HCT116 (cell line): ENCODE data around the gene CCDC116. TPM values are rescaled to one million over a fixed set of nuclear protein-coding genes. Genes with fewer than 3 reads are reported as not detected.

Source experiments
- ATAC-seq: fragments of 200-7000 bp; cut with Tn5 transposase; 2 replicates; pipeline ENCODE4 v1.9.1; 2020; ENCODE audit warnings: mild to moderate bottlenecking, moderate library complexity
- BruUV-seq: library from RNA; stranded (reverse); fragments of 400-500 nt; replicated peaks from 2 replicates; lab custom pipeline; 2021; lab: Mats Ljungman, UMichigan
- CTCF ChIA-PET: fragments of 300-600 bp; sonication (Branson Sonifier 250); formaldehyde crosslinking; loops from one replicate; lab custom pipeline; 2021; ENCODE audit warnings: antibody characterized with exemption; lab: Charles Lee
- POLR2A ChIA-PET: fragments of 300-600, 350-600 bp; sonication (Branson Sonifier 250); formaldehyde crosslinking; loops from one replicate; lab custom pipeline; 2021; ENCODE audit warnings: antibody characterized with exemption; lab: Charles Lee
- RAD21 ChIA-PET, 2 experiments: fragments of 300-600 bp; sonication (Branson Sonifier 250); formaldehyde crosslinking; loops; one replicate each; lab custom pipeline; 2023; ENCODE audit warnings: low total read pairs in 2 of 2; ENCODE audit not compliant: uncharacterized antibody in 2 of 2, unreplicated experiment in 2 of 2, low non-redundant PET in 1 of 2; lab: Charles Lee
- DNase-seq: peaks from one replicate; pipeline ENCODE4 v3.0.0-alpha.2; 2010; ENCODE audit warnings: low read depth, low spot score
- H2AFZ ChIP-seq: fragments of 200-600 bp; shearing (Covaris generic), sonication (generic); 2 replicates; pipeline ENCODE4 v1.6.1; 2017; ENCODE audit warnings: low read depth, mixed run types, mixed read lengths, antibody characterized with exemption, low read length; ENCODE audit not compliant: poor library complexity, severe bottlenecking
- H3K27ac ChIP-seq: 2 replicates; pipeline ENCODE4 v1.5.1; 2012; ENCODE audit warnings: low read depth, low read length
- H3K27me3 ChIP-seq: fragments of 200-600 bp; sonication (generic); 2 replicates; pipeline ENCODE4 v1.6.1; 2016; ENCODE audit warnings: mixed run types, low read length, mixed read lengths; ENCODE audit not compliant: insufficient read depth
- H3K36me3 ChIP-seq, 2 experiments: fragments of 200-500 bp in 1 of 2; fragments of 200-600 bp in 1 of 2; sonication (Bioruptor generic) in 1 of 2; sonication (generic) in 1 of 2; 2 replicates each; pipeline versions ENCODE4 v1.5.1 to v1.6.1; 2014 to 2016; ENCODE audit warnings: low read length in 2 of 2, inconsistent platforms in 1 of 2, mixed read lengths in 1 of 2, mixed run types in 1 of 2; ENCODE audit not compliant: insufficient read depth in 2 of 2, control insufficient read depth in 1 of 2
- H3K4me1 ChIP-seq, 2 experiments: fragments of 200-600 bp in 1 of 2; sonication (generic) in 1 of 2; 2 replicates each; pipeline versions ENCODE4 v1.5.1 to v1.6.1; 2012 to 2017; ENCODE audit warnings: low read length in 2 of 2, inconsistent platforms in 1 of 2, mild to moderate bottlenecking in 1 of 2, mixed read lengths in 1 of 2, mixed run types in 1 of 2, moderate library complexity in 1 of 2; ENCODE audit not compliant: insufficient read depth in 2 of 2, control insufficient read depth in 1 of 2
- H3K4me2 ChIP-seq: fragments of 200-600 bp; sonication (generic); 2 replicates; pipeline ENCODE4 v1.6.1; 2017; ENCODE audit warnings: mixed run types, low read length, mixed read lengths
- H3K4me3 ChIP-seq, 2 experiments: fragments of 200-600 bp in 1 of 2; sonication (generic) in 1 of 2; replicated peaks in 1 of 2; 2 replicates each; pipeline ENCODE4 v1.5.1; 2011 to 2016; ENCODE audit warnings: low read length in 2 of 2, control low read depth in 1 of 2, low read depth in 1 of 2, mild to moderate bottlenecking in 1 of 2, mixed read lengths in 1 of 2, mixed run types in 1 of 2
- H3K79me2 ChIP-seq: fragments of 200-600 bp; sonication (generic); 2 replicates; pipeline ENCODE4 v1.6.1; 2017; ENCODE audit warnings: mild to moderate bottlenecking, mixed run types, low read length, moderate library complexity, mixed read lengths; ENCODE audit not compliant: insufficient read depth
- H3K9ac ChIP-seq: fragments of 200-600 bp; sonication (generic); 2 replicates; pipeline ENCODE4 v1.6.1; 2016; ENCODE audit warnings: low read length, mixed read lengths
- H3K9me2 ChIP-seq: fragments of 200-600 bp; sonication (generic), shearing (Covaris generic); 2 replicates; pipeline ENCODE4 v1.6.1; 2017; ENCODE audit warnings: mixed run types, mild to moderate bottlenecking, moderate library complexity; ENCODE audit not compliant: insufficient read depth
- H3K9me3 ChIP-seq, 2 experiments: fragments of 200-500 bp in 1 of 2; fragments of 200-600 bp in 1 of 2; sonication (Bioruptor generic) in 1 of 2; sonication (generic) in 1 of 2; 2 replicates each; pipeline ENCODE4 v1.6.1; 2014 to 2017; ENCODE audit warnings: low read length in 2 of 2, mixed read lengths in 2 of 2, inconsistent platforms in 1 of 2, low read depth in 1 of 2, mild to moderate bottlenecking in 1 of 2, mixed run types in 1 of 2, moderate library complexity in 1 of 2; ENCODE audit not compliant: control insufficient read depth in 1 of 2, insufficient read depth in 1 of 2
- H4K20me1 ChIP-seq: fragments of 200-600 bp; sonication (generic), shearing (Covaris generic); 2 replicates; pipeline ENCODE4 v1.6.1; 2017; ENCODE audit warnings: mixed run types, mild to moderate bottlenecking, moderate library complexity; ENCODE audit not compliant: insufficient read depth
- CBX3 ChIP-seq: IDR thresholded peaks from 2 replicates; pipeline ENCODE4 v1.6.1; 2012; ENCODE audit warnings: low read depth
- CEBPB ChIP-seq: IDR thresholded peaks from 2 replicates; pipeline ENCODE4 v1.6.1; 2012; ENCODE audit warnings: low read depth
- EGR1 ChIP-seq: IDR thresholded peaks from 2 replicates; pipeline ENCODE4 v1.6.1; 2012; ENCODE audit warnings: low read depth
- ELF1 ChIP-seq: IDR thresholded peaks from 2 replicates; pipeline ENCODE4 v1.6.1; 2012; ENCODE audit warnings: low read depth, borderline replicate concordance
- EZH2 ChIP-seq: fragments of 200-600 bp; sonication (generic); IDR thresholded peaks from 2 replicates; pipeline ENCODE4 v1.6.1; 2017; ENCODE audit warnings: antibody characterized with exemption, mixed run types
- FOSL1 ChIP-seq: IDR thresholded peaks from 2 replicates; pipeline ENCODE4 v1.6.1; 2012; ENCODE audit warnings: low read depth
- JUND ChIP-seq: IDR thresholded peaks from 2 replicates; pipeline ENCODE4 v1.6.1; 2012
- POLR2A ChIP-seq: IDR thresholded peaks from 2 replicates; pipeline ENCODE4 v1.7.0; 2011; ENCODE audit warnings: borderline replicate concordance; ENCODE audit not compliant: insufficient read depth, insufficient read length; ENCODE audit errors: extremely low read depth
- POLR2AphosphoS5 ChIP-seq: IDR thresholded peaks from 2 replicates; pipeline ENCODE4 v1.6.1; 2011; ENCODE audit warnings: mild to moderate bottlenecking, low read depth, low read length, moderate library complexity
- SIN3A ChIP-seq: IDR thresholded peaks from 2 replicates; pipeline ENCODE4 v1.6.1; 2012; ENCODE audit warnings: low read depth
- SP1 ChIP-seq: IDR thresholded peaks from 2 replicates; pipeline ENCODE4 v1.6.1; 2012; ENCODE audit warnings: low read depth
- SRF ChIP-seq: IDR thresholded peaks from 2 replicates; pipeline ENCODE4 v1.6.1; 2012; ENCODE audit warnings: low read depth
- TCF7L2 ChIP-seq: IDR thresholded peaks from 2 replicates; pipeline ENCODE4 v1.7.0; 2011; ENCODE audit warnings: borderline replicate concordance, inconsistent platforms; ENCODE audit not compliant: insufficient read depth, insufficient read length; ENCODE audit errors: extremely low read depth
- YY1 ChIP-seq: IDR thresholded peaks from 2 replicates; pipeline ENCODE4 v1.6.1; 2011; ENCODE audit warnings: low read length, low read depth, moderate library complexity, mild to moderate bottlenecking; ENCODE audit not compliant: insufficient replicate concordance; ENCODE audit errors: extremely low read depth
- intact Hi-C: fragments of 100-400 bp; cut with micrococcal nuclease; formaldehyde crosslinking; loops from 2 replicates; pipeline ENCODE4 v1.10.0; 2022
- total RNA-seq: library from RNA; stranded (reverse); gene quantifications from one replicate; pipeline ENCODE4 v1.2.1, GENCODE V29; 2021; ENCODE audit not compliant: unreplicated experiment
- TF ChIP-seq, protein P1 (sequence below), 3 experiments: fragments of 200-600 bp in 1 of 3; sonication (generic) in 1 of 3; IDR thresholded peaks in 2 of 3; conservative IDR thresholded peaks in 1 of 3; 2 replicates each; pipeline ENCODE4 v1.5.1; 2012 to 2017; ENCODE audit warnings: low read depth in 2 of 3, low read length in 2 of 3, antibody characterized with exemption in 1 of 3, borderline replicate concordance in 1 of 3, control low read depth in 1 of 3, mild to moderate bottlenecking in 1 of 3, mixed read lengths in 1 of 3, mixed run types in 1 of 3, moderate library complexity in 1 of 3; ENCODE audit not compliant: insufficient read depth in 1 of 3
- TF ChIP-seq, protein P2 (sequence below): IDR thresholded peaks from 2 replicates; pipeline ENCODE4 v1.6.1; 2011; ENCODE audit warnings: mild to moderate bottlenecking, low read length, moderate library complexity; ENCODE audit not compliant: insufficient replicate concordance; ENCODE audit errors: extremely low read depth
- TF ChIP-seq, protein P3 (sequence below): IDR thresholded peaks from 2 replicates; pipeline ENCODE4 v1.6.1; 2012

CCDC116 gene
- total RNA-seq, 1 experiment from 2014 or later, result 0.66 TPM

DNA sequence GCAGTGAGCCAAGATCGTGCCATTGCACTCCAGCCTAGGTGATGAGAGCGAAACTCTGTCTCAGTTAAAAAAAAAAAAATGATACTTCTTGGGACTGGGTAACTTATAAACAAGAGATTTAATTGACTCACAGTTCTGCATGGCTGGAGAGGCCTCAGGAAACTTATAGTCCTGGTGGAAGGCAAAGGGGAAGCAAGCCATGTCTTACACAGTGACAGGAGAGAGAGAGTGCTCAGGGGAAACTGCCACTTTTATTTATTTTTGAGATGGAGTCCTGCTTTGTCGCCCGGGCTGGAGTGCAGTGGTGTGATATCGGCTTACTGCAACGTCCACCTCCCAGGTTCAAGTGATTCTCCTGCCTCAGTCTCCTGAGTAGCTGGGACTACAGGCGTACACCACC lies 17.7 kb downstream of the CCDC116 start:
- BruUV-seq, result no TSS peak
- peaks cover 8% of the 10 kb centered on the region; the same call in 1 of the 2 replicates for H3K79me2 ChIP-seq
- H3K4me3 ChIP-seq, result no peak overlapping the region
- no peak overlapping the region for H3K9ac ChIP-seq
- no peak overlapping the region for H2AFZ ChIP-seq
- intact Hi-C loops, result loop anchor here (5.0 kb wide), 1 partner anchor 217 kb away; the partner anchor contains the start of gene MAPK1
- H3K36me3 ChIP-seq, result peaks cover 3 to 14% of the 10 kb centered on the region in 2 experiments; a peak in 3 of 4 replicates
- no peak overlapping the region for H3K27ac ChIP-seq
- RAD21 ChIA-PET, result no interaction called here
- CTCF ChIA-PET, result no interaction called here
- POLR2A ChIA-PET, result no interaction called here
- TF ChIP-seq EZH2 (no peak), EGR1 (no peak), SIN3A (no peak), CBX3 (no peak), ELF1 (no peak), YY1 (no peak), CEBPB (no peak), FOSL1 (no peak), JUND (no peak), SRF (no peak), TCF7L2 (no peak), POLR2AphosphoS5 (no peak), POLR2A (no peak), SP1 (no peak)
- TF ChIP-seq, protein P1, sequence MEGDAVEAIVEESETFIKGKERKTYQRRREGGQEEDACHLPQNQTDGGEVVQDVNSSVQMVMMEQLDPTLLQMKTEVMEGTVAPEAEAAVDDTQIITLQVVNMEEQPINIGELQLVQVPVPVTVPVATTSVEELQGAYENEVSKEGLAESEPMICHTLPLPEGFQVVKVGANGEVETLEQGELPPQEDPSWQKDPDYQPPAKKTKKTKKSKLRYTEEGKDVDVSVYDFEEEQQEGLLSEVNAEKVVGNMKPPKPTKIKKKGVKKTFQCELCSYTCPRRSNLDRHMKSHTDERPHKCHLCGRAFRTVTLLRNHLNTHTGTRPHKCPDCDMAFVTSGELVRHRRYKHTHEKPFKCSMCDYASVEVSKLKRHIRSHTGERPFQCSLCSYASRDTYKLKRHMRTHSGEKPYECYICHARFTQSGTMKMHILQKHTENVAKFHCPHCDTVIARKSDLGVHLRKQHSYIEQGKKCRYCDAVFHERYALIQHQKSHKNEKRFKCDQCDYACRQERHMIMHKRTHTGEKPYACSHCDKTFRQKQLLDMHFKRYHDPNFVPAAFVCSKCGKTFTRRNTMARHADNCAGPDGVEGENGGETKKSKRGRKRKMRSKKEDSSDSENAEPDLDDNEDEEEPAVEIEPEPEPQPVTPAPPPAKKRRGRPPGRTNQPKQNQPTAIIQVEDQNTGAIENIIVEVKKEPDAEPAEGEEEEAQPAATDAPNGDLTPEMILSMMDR (IDR thresholded peaks at IDR 0.05 in 2 of 3, conservative IDR thresholded peaks at IDR 0.05 in 1 of 3; ENCODE audit: borderline replicate concordance in 1 of 3, insufficient read depth in 1 of 3, low read depth in 2 of 3, low read length in 2 of 3), result no peak
- TF ChIP-seq, protein P2, sequence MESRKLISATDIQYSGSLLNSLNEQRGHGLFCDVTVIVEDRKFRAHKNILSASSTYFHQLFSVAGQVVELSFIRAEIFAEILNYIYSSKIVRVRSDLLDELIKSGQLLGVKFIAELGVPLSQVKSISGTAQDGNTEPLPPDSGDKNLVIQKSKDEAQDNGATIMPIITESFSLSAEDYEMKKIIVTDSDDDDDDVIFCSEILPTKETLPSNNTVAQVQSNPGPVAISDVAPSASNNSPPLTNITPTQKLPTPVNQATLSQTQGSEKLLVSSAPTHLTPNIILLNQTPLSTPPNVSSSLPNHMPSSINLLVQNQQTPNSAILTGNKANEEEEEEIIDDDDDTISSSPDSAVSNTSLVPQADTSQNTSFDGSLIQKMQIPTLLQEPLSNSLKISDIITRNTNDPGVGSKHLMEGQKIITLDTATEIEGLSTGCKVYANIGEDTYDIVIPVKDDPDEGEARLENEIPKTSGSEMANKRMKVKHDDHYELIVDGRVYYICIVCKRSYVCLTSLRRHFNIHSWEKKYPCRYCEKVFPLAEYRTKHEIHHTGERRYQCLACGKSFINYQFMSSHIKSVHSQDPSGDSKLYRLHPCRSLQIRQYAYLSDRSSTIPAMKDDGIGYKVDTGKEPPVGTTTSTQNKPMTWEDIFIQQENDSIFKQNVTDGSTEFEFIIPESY, result no peak
- TF ChIP-seq, protein P3, sequence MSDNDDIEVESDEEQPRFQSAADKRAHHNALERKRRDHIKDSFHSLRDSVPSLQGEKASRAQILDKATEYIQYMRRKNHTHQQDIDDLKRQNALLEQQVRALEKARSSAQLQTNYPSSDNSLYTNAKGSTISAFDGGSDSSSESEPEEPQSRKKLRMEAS, result no peak
- peaks cover 7 to 21% of the 10 kb centered on the region in 2 experiments for H3K4me1 ChIP-seq
- ATAC-seq, result no peak
- H3K27me3 ChIP-seq, result no peaks in the 10 kb centered on the region
- no peak overlapping the region for H3K4me2 ChIP-seq
- H3K9me3 ChIP-seq, result no peaks in the 10 kb centered on the region
- H3K9me2 ChIP-seq, result no peaks in the 10 kb centered on the region
- DNase-seq, result no peak
- peaks cover 5% of the 10 kb centered on the region; the same call in 1 of the 2 replicates for H4K20me1 ChIP-seq
